ENCODE data around the gene SCYGR6.
"Not testable (repeated sequence)": the region's sequence is repeated elsewhere in the genome, so short reads cannot be mapped to it uniquely, and the experiment has no call there.

- not testable (repeated sequence) for TF ChIP-seq POLR2AphosphoS5 (IDR thresholded peaks at IDR 0.05); POLR2A (IDR thresholded peaks at IDR 0.05); CTCF (IDR thresholded peaks at IDR 0.05 in 8 of 11, conservative IDR thresholded peaks at IDR 0.05 in 3 of 11)
These were observed 16.1 kb upstream of the SCYGR6 start for GRCh38 chr2:227740705-227741104.

Measured in spleen (tissue), 7 donors.